Measurements from ENCODE around the gene ACOT13.
"Not testable (repeated sequence)": the region's sequence is repeated elsewhere in the genome, so short reads cannot be mapped to it uniquely, and the experiment has no call there.

Gene ACOT13

GRCh38 chr6:24662236-24662635 is 4.6 kb upstream of the ACOT13 start:
- DNase-seq (ENCODE audit: low read depth in 2 of 2): no peak

DNA sequence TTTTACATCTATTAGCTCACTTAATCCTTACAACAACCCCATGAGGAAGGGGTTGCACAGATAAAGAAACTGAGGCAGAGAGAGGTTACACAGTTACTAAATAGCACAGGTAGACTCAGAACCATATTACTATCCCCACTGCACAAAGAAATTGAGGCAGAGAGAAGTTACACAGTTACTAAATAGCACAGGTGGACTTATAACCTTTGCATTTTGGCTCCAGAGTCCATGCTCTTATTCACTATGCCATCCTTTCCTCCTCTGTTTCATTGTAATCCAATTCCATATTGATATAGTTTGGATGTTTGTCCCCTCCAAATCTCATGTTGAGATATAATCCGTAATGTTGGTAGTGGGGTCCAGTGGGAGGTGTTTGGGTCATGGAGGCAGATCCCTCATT is 3.7 kb upstream of the ACOT13 start:
- no peak for DNase-seq (ENCODE audit: low read depth in 2 of 2)

- DNase-seq (ENCODE audit: low read depth in 2 of 2): no peak
These were observed 2.6 kb upstream of the ACOT13 start for GRCh38 chr6:24664046-24664987.

DNA sequence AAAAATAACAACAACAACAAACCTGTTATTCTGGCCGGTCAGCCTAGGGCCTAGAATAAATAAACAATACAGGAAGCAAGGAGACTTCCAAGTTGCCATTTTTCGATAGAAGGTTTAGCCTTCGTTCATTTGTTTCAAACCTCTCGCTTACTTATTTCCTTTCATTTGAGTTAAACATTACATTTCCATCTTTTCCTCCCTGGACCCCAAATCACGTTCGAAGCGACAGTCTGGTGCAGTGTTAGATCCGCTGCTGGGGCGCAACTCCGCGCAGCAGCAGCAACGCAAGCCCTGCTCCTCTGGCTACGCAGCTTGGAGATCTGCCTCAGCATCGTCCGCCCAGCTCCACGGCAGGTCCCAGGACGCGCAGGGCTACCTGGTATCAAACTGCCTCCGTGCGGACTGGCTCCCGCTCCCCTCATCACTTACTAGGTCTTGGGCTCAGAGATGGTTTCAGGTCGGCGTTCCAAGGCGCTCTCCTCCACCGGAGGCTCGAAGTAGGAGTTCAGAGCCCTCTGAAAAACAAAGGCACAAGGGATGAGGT is 708 bp upstream of the ACOT13 start:
- DNase-seq (ENCODE audit: low read depth in 2 of 2): peak in 1 of 2 donors; percentile 28

DNA sequence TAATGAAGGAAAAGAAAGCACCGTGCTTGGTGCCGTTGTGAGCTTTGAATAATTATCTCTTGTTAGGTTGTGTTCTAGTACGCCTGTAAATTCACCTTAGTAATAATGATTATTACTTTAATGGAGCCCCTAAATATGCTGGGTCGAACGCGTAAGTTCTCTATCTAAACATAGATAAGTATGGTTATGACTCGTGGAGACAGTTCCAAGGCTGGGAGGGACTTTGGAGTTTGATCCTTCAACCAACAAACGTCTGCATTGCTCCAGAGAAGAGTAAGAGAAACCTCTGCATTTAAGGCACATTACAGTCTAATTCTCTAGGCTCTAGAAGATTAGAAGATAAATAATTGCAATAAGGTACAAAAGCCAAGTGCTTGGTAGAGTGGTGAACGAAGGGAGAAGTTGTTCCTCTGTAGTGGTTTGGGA is 514 bp downstream of the ACOT13 start:
- peak in 1 of 2 donors; percentile 7 for DNase-seq (ENCODE audit: low read depth in 2 of 2)

DNA sequence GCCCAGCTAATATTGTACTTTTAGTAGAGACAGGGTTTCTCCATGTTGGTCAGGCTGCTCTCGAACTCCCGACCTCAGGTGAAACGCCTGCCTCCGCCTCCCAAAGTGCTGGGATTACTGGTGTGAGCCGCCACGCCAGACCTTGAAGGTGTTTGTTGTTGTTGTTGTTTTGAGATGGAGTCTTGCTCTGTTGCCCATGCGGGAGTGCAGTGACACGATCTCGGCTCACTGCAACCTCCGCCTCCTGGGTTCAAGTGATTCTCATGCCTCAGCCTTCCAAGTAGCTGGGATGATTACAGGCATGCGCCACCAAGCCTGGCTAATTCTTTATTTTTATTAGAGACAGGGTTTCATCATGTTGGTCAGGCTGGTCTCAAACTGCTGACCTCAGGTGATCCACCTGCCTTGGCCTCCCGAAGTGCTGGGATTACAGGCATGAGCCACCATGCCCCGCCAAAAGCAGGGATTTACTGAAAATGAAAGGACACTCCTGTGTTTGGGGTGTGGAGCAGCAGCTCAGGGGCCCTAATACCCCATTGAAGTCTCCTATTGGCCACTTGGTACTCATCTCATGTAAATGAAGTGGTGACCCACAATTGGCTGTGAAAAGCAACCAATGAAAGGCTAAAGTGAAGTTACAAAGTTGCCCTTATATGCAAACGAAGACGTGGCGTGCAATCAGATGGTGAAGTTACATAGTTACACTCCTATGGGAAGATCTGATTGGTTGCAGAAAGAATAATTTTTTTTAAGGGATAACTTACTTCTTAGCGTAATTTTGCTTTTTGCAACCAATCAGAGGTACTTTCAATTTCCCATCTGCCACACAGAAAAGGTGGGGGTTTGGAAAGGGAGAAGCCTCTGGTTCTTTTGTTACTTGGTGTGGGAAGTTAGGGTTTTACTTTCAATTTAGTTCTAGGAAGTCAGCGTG is 1.5 kb downstream of the ACOT13 start:
- not testable (repeated sequence) for DNase-seq (ENCODE audit: low read depth in 2 of 2)

DNA sequence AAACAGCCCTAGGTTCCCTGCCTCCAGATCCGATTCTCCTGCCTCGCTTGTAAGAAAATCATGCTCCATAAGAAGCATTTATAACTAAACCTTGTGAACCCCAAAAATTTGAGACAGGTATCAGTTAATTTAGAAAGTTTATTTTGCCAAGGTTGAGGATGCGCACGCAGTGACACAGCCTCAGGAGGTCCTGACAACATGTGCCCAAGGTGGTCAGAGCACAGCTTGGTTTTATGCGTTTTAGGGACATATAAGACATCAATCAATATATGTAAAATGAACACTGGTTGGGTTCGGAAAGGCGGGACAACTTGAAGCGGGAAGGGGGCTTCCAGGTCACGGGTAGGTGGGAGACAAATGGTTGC is 2.1 kb downstream of the ACOT13 start:
- DNase-seq (ENCODE audit: low read depth in 2 of 2): no peak

- DNase-seq (ENCODE audit: low read depth in 2 of 2): not testable (repeated sequence)
These were observed 3.6 kb downstream of the ACOT13 start for GRCh38 chr6:24670492-24670891.

DNA sequence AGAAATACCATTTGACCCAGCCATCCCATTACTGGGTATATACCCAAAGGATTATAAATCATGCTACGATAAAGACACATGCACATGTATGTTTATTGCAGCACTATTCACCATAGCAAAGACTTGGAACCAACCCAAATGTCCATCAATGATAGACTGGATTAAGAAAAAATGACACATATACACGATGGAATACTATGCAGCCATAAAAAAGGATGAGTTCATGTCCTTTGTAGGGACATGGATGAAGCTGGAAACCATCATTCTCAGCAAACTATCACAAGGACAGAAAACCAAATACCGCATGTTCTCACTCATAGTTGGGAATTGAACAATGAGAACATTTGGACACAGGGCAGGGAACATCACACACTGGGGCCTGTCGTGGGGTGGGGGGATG is 4.2 kb downstream of the ACOT13 start:
- DNase-seq (ENCODE audit: low read depth in 2 of 2): not testable (repeated sequence)

DNA sequence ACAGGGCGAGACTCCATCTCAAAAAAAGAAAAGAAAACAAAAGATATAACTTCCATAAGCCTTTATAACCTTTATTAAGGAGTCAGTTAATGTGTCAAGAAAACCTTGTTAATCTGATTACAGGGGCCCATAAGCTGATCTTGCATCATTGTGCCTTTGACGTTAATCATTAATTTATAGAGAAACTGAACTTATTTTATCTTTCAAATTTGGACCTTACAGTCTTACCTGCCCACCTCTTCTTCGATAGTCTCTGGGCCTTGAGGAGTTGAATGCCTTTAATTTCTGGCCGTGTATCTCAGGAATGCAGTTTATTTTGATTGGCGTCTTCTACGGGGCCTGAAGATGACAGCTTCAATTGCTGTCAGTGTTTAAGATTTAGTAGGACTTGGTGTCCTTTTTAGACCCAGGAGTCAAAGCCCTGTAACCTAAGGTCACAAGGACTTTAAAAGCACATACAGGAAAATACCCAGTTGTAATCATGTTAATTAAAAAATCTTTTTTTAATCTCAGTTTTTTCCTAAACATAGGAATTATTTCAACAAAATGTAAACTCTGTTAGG is 5.8 kb downstream of the ACOT13 start:
- no peak for DNase-seq (ENCODE audit: low read depth in 2 of 2)

GRCh38 chr6:24673625-24674024 is 6.7 kb downstream of the ACOT13 start:
- DNase-seq (ENCODE audit: low read depth in 2 of 2): no peak

- not testable (repeated sequence) for DNase-seq (ENCODE audit: low read depth in 2 of 2)
These were observed 12.0 kb downstream of the ACOT13 start for GRCh38 chr6:24678792-24679352.

GRCh38 chr6:24680582-24680981 is 13.7 kb downstream of the ACOT13 start:
- no peak for DNase-seq (ENCODE audit: low read depth in 2 of 2)

GRCh38 chr6:24683297-24684296 is 16.7 kb downstream of the ACOT13 start:
- DNase-seq (ENCODE audit: low read depth in 2 of 2): no peak

DNA sequence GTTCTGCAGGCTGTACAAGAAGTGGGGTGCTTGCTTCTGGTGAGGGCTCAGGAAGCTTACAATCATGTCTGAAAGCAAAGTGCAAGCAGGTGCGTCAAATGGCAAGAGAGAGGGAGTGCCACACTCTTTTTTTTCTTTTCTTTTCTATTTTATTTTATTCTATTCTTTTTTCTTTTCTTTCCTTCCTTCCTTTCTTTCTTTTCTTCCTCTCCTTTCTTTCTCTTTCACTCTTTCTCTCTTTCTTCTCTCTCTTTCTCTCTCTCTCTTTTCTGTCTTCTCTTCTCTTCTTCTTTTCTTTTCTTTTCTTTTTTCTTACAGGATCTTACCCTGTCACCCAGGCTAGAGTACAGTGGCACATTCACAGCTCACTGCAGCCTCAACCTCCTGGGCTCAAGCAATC is 19.5 kb downstream of the ACOT13 start:
- DNase-seq (ENCODE audit: low read depth in 2 of 2): no peak

DNA sequence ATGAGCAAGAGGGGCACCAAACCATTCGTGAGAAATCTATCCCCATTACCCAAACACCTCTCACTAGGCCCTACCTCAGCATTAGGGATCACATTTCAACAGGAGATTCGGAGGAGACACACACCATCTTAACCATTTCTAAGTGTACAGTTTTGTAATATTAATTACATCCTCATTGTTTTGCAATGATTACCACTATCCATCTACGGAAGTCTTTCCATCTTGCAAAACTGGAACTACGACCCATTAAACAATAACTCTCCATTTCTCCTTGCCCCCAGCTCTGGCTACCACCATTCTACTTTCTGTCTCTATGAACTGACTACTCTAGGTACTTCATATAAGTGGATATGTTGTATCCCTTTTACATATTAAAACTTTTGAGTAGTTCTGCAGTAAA is 20.1 kb downstream of the ACOT13 start:
- DNase-seq (ENCODE audit: low read depth in 2 of 2): no peak

DNA sequence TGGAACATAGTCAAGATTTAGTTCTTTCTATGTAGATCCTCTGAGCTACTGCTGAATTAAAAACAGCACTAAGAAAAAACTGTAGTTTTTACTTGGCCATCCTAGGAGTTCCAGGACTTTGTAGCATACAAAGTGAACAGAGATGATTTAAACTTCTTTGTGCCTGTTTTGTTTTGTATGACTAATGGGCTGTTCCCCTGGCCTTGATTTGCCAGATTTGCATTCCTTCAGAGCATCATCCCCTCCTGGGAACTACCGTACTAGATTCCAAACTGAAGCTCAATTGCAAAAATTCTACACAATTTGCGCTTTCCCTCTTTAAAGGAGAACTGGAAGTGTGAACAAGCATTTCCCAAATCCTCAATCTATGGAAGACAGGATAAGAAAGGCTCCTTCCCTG is 23.1 kb downstream of the ACOT13 start:
- no peak for DNase-seq (ENCODE audit: low read depth in 2 of 2)

GRCh38 chr6:24690593-24690992 is 23.7 kb downstream of the ACOT13 start:
- DNase-seq (ENCODE audit: low read depth in 2 of 2): no peak

GRCh38 chr6:24691550-24691949 is 24.7 kb downstream of the ACOT13 start:
- DNase-seq (ENCODE audit: low read depth in 2 of 2): no peak

DNA sequence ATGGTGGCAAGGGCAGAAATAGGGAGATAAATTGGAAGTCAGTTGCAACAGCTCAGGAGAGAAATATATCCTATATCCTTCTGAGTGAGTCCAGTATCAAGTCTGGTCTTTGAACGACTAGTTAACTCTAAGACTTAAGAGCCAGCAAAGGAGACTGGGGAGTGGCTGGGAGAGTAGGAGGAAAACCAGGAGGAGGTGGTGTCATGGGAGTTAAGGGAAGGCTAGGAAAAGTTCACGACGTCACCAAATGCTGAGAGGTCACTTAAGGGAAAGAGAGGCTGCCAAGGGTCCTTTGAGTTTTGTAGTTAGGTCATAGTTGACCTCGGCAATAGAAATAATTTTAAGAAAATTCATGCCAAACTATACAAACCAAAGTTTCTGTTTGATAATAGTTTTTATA is 25.1 kb downstream of the ACOT13 start:
- DNase-seq (ENCODE audit: low read depth in 2 of 2): no peak

All from stimulated activated CD4-positive, alpha-beta T cell treated with anti-CD3 and anti-CD28 coated beads, Interleukin-1b, Interleukin-23, amount 100 ng/mL, for 4 hours (primary cell).